ENCODE results near the gene BDKRB2. TPM values are rescaled to one million over a fixed set of nuclear protein-coding genes. Genes with fewer than 3 reads are reported as not detected.

BDKRB2 gene
- total and polyA plus RNA-seq, 2 of the 8 experiments (the other 6 are each of a cell fraction or from before 2014, with no cell fraction given), result 0.13 to 0.21 TPM

DNA sequence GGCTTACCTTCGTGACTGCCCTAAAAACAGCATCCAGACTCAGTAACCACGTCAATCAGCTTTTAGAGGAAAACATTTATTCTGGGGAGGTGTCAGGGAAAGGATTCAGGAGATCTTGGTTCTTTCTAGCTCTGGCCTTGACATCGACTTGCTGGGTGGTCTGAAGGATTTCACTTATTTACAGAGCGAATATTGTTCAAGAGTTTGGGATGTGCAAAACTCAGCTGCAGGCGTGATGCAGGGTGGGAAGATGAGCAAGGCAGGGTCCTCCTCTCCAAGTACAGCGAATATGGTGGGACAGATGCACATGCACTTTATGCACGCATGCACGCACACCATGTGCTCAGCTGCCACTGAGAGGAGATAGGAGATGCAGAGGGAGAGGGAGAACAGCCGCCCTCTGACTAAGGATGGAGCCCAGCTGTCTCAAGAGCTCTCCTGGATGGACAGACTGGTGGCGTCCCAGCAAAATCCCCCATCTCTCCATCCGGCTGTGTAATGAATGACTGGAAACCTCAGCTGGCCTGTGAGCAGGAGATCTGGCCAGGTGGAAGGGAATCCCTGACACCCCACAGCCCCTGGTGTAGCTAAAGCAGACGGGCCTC is 27.0 kb downstream of the BDKRB2 start (continued):
- TF ChIP-seq PHF8 (conservative IDR thresholded peaks at IDR 0.05; ENCODE audit: low read depth, low read length), result no peak

All from H1 (cell line).